ENCODE data around the gene SLC25A3. TPM values are rescaled to one million over a fixed set of nuclear protein-coding genes. Genes with fewer than 3 reads are reported as not detected.

SLC25A3 gene
- total and polyA plus RNA-seq, 9 of the 15 experiments (the other 6 are each of a cell fraction or from before 2014, with no cell fraction given) = 264 to 766 (median 495) TPM

GRCh38 chr12:98582093-98582492 lies 11.4 kb upstream of the SLC25A3 start:
- Histone ChIP-seq H3K79me2 (ENCODE audit: control insufficient read depth, insufficient read depth, low read length) (no peaks in the 10 kb centered on the region), H3K4me2 (ENCODE audit: insufficient read depth, low read length) (no peak overlapping the region), H3K27ac (ENCODE audit: extremely low read depth, low read depth, low read length) (no peak overlapping the region), H4K20me1 (replicated peaks; ENCODE audit: control insufficient read depth, insufficient read depth, low read length) (no peaks in the 10 kb centered on the region), H3K4me3 (no peak overlapping the region), H2AFZ (ENCODE audit: low read depth, low read length) (no peak overlapping the region), H3K4me1 (replicated peaks in 1 of 2; ENCODE audit: control insufficient read depth in 2 of 2, insufficient read depth in 2 of 2, low read length in 2 of 2) (peaks cover 4 to 15% of the 10 kb centered on the region in 2 experiments; a peak in 3 of 5 replicates), H3K27me3 (ENCODE audit: control insufficient read depth in 2 of 2, insufficient read depth in 2 of 2, low read length in 2 of 2) (no peaks in the 10 kb centered on the region), H3K9me1 (ENCODE audit: control insufficient read depth, insufficient read depth, low read length) (no peaks in the 10 kb centered on the region), H3K9me3 (replicated peaks; ENCODE audit: control insufficient read depth, insufficient read depth, low read depth, low read length) (no peaks in the 10 kb centered on the region), H3K36me3 (ENCODE audit: control insufficient read depth, insufficient read depth, low read length) (no peaks in the 10 kb centered on the region), H3K9ac (ENCODE audit: insufficient read depth in 1 of 2, low read depth in 2 of 2, low read length in 2 of 2) (no peak overlapping the region)
- POLR2A ChIA-PET = interaction anchor here (0.6 to 1.6 kb wide), 2 partner anchors 11 to 408 kb away, joined by 4 to 5 read pairs; partner anchors contain the start of gene SLC25A3
- intact Hi-C loops (cut with micrococcal nuclease) (no loop called here), in situ Hi-C loops (cut with MboI) (no loop called here)
- FAIRE-seq (no peak), DNase-seq (ENCODE audit: extremely low read depth in 1 of 4, low spot score in 3 of 4) (no peak), ATAC-seq (no peak)
- CTCF ChIA-PET (ENCODE audit: low intra/inter-chr PET ratio) = no interaction called here
- 49% methylated on average over 6 of the region's 6 CpGs for WGBS (ENCODE audit: insufficient coverage, low coverage, missing lambda C conversion rate)
- no TSS peak for BruUV-seq (replicated peaks)
- TF ChIP-seq NFYB (IDR thresholded peaks at IDR 0.05; ENCODE audit: extremely low read depth, insufficient read length) (no peak), GTF2E2 (tag; IDR thresholded peaks at IDR 0.05) (no peak), RHOXF2B (CRISPR knock-in tag; conservative IDR thresholded peaks at IDR 0.05) (no peak), SMAD1 (IDR thresholded peaks at IDR 0.05; ENCODE audit: low read depth, low read length, partially characterized antibody) (no peak), ZNF217 (CRISPR knock-in tag; IDR thresholded peaks at IDR 0.05) (no peak), ZNF121 (CRISPR knock-in tag; conservative IDR thresholded peaks at IDR 0.05) (no peak), CHCHD3 (CRISPR knock-in tag; IDR thresholded peaks at IDR 0.05) (no peak), CCNT2 (IDR thresholded peaks at IDR 0.05; ENCODE audit: borderline replicate concordance, extremely low read depth, insufficient read length, low read depth, low read length) (no peak), FOXA1 (IDR thresholded peaks at IDR 0.05; ENCODE audit: borderline replicate concordance) (no peak), NFIC (IDR thresholded peaks at IDR 0.05) (no peak)
- TF ChIP-seq, protein P1, sequence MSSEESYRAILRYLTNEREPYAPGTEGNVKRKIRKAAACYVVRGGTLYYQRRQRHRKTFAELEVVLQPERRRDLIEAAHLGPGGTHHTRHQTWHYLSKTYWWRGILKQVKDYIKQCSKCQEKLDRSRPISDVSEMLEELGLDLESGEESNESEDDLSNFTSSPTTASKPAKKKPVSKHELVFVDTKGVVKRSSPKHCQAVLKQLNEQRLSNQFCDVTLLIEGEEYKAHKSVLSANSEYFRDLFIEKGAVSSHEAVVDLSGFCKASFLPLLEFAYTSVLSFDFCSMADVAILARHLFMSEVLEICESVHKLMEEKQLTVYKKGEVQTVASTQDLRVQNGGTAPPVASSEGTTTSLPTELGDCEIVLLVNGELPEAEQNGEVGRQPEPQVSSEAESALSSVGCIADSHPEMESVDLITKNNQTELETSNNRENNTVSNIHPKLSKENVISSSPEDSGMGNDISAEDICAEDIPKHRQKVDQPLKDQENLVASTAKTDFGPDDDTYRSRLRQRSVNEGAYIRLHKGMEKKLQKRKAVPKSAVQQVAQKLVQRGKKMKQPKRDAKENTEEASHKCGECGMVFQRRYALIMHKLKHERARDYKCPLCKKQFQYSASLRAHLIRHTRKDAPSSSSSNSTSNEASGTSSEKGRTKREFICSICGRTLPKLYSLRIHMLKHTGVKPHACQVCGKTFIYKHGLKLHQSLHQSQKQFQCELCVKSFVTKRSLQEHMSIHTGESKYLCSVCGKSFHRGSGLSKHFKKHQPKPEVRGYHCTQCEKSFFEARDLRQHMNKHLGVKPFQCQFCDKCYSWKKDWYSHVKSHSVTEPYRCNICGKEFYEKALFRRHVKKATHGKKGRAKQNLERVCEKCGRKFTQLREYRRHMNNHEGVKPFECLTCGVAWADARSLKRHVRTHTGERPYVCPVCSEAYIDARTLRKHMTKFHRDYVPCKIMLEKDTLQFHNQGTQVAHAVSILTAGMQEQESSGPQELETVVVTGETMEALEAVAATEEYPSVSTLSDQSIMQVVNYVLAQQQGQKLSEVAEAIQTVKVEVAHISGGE (CRISPR knock-in tag; IDR thresholded peaks at IDR 0.05) = no peak
- TF ChIP-seq, protein P2, sequence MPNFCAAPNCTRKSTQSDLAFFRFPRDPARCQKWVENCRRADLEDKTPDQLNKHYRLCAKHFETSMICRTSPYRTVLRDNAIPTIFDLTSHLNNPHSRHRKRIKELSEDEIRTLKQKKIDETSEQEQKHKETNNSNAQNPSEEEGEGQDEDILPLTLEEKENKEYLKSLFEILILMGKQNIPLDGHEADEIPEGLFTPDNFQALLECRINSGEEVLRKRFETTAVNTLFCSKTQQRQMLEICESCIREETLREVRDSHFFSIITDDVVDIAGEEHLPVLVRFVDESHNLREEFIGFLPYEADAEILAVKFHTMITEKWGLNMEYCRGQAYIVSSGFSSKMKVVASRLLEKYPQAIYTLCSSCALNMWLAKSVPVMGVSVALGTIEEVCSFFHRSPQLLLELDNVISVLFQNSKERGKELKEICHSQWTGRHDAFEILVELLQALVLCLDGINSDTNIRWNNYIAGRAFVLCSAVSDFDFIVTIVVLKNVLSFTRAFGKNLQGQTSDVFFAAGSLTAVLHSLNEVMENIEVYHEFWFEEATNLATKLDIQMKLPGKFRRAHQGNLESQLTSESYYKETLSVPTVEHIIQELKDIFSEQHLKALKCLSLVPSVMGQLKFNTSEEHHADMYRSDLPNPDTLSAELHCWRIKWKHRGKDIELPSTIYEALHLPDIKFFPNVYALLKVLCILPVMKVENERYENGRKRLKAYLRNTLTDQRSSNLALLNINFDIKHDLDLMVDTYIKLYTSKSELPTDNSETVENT (CRISPR knock-in tag; IDR thresholded peaks at IDR 0.05) = no peak
- TF ChIP-seq, protein P3, sequence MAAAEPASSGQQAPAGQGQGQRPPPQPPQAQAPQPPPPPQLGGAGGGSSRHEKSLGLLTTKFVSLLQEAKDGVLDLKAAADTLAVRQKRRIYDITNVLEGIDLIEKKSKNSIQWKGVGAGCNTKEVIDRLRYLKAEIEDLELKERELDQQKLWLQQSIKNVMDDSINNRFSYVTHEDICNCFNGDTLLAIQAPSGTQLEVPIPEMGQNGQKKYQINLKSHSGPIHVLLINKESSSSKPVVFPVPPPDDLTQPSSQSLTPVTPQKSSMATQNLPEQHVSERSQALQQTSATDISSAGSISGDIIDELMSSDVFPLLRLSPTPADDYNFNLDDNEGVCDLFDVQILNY (CRISPR knock-in tag; IDR thresholded peaks at IDR 0.05) = no peak

All from K562 (cell line).